Progenitor cell of endocrine pancreas (in vitro differentiated cells): ENCODE results near the gene FIGLA. TPM values are rescaled to one million over a fixed set of nuclear protein-coding genes. Genes with fewer than 3 reads are reported as not detected.

Experiments
- DNase-seq: peaks from one replicate; pipeline ENCODE4 v3.0.0; 2021; ENCODE audit warnings: low spot score; ENCODE audit not compliant: unreplicated experiment
- H3K27ac Mint-ChIP-seq: 2 replicates; pipeline ENCODE4 v1.8.0; 2021; ENCODE audit warnings: mild to moderate bottlenecking, moderate library complexity, mixed read lengths
- H3K27me3 Mint-ChIP-seq: 2 replicates; pipeline ENCODE4 v1.8.0; 2021; ENCODE audit warnings: mixed read lengths
- H3K36me3 Mint-ChIP-seq: 2 replicates; pipeline ENCODE4 v1.8.0; 2022; ENCODE audit warnings: mixed read lengths; ENCODE audit not compliant: insufficient read depth
- H3K4me1 Mint-ChIP-seq: 2 replicates; pipeline ENCODE4 v1.8.0; 2021; ENCODE audit warnings: low read depth, mixed read lengths
- H3K4me3 Mint-ChIP-seq: 2 replicates; pipeline ENCODE4 v1.8.0; 2021; ENCODE audit warnings: low read depth, mild to moderate bottlenecking, moderate library complexity, mixed read lengths
- H3K9me3 Mint-ChIP-seq: 2 replicates; pipeline ENCODE4 v1.8.0; 2021; ENCODE audit warnings: low read depth, mixed read lengths
- CTCF ChIP-seq: fragments of 200-600 bp; sonication (generic); IDR thresholded peaks from one replicate; pipeline ENCODE4 v1.5.0; 2021; ENCODE audit warnings: antibody characterized with exemption, mild to moderate bottlenecking; ENCODE audit not compliant: unreplicated experiment
- total RNA-seq: library from RNA; stranded (reverse); gene quantifications from 2 replicates; pipeline ENCODE4 v1.2.1, GENCODE V29; 2021

The FIGLA gene
- total RNA-seq, 1 donor from 2014 or later = not detected

- H3K4me3 Mint-ChIP-seq = no peak overlapping the region
Measured at GRCh38 chr2:70756128-70756527, 34.3 kb downstream of the FIGLA start.

GRCh38 chr2:70753902-70754301, 36.5 kb downstream of the FIGLA start:
- H3K4me1 Mint-ChIP-seq = no peaks in the 10 kb centered on the region
- no peaks in the 10 kb centered on the region for H3K9me3 Mint-ChIP-seq
- no peak overlapping the region for H3K27ac Mint-ChIP-seq
- TF ChIP-seq CTCF = no peak
- no peaks in the 10 kb centered on the region for H3K36me3 Mint-ChIP-seq
- H3K4me3 Mint-ChIP-seq = no peak overlapping the region
- H3K27me3 Mint-ChIP-seq = peaks cover 58% of the 10 kb centered on the region
- DNase-seq = no peak

More at GRCh38 chr2:70756128-70756527, 34.3 kb downstream of the FIGLA start:
- H3K9me3 Mint-ChIP-seq = no peaks in the 10 kb centered on the region
- H3K27ac Mint-ChIP-seq = no peak overlapping the region
- no peaks in the 10 kb centered on the region for H3K4me1 Mint-ChIP-seq
- TF ChIP-seq CTCF = no peak
- peaks cover 56% of the 10 kb centered on the region for H3K27me3 Mint-ChIP-seq
- no peaks in the 10 kb centered on the region for H3K36me3 Mint-ChIP-seq
- DNase-seq = no peak

- DNase-seq = no peak
- H3K4me3 Mint-ChIP-seq = no peak overlapping the region
- no peaks in the 10 kb centered on the region for H3K4me1 Mint-ChIP-seq
- H3K27me3 Mint-ChIP-seq = peaks cover 56% of the 10 kb centered on the region
- H3K9me3 Mint-ChIP-seq = no peaks in the 10 kb centered on the region
- TF ChIP-seq CTCF = no peak
- no peak overlapping the region for H3K27ac Mint-ChIP-seq
- no peaks in the 10 kb centered on the region for H3K36me3 Mint-ChIP-seq
Measured at GRCh38 chr2:70753031-70753430, 37.4 kb downstream of the FIGLA start.

GRCh38 chr2:70752396-70752795, 38.0 kb downstream of the FIGLA start:
- Mint-ChIP-seq H3K36me3 (no peaks in the 10 kb centered on the region), H3K27me3 (peaks cover 52% of the 10 kb centered on the region), H3K27ac (no peak overlapping the region), H3K9me3 (peaks cover under 1% of the 10 kb centered on the region), H3K4me3 (no peak overlapping the region), H3K4me1 (no peaks in the 10 kb centered on the region)
- DNase-seq = no peak
- TF ChIP-seq CTCF = no peak

- no peak for DNase-seq
- no peaks in the 10 kb centered on the region for H3K36me3 Mint-ChIP-seq
- no peaks in the 10 kb centered on the region for H3K4me1 Mint-ChIP-seq
- H3K4me3 Mint-ChIP-seq = no peak overlapping the region
- no peak overlapping the region for H3K27ac Mint-ChIP-seq
- no peak for TF ChIP-seq CTCF
- peaks cover 49% of the 10 kb centered on the region for H3K27me3 Mint-ChIP-seq
- H3K9me3 Mint-ChIP-seq = peaks cover 2% of the 10 kb centered on the region
Measured at GRCh38 chr2:70751881-70752280, 38.6 kb downstream of the FIGLA start.
